NCI-H128 (cell line): Measurements from ENCODE around the gene SASH3.

Experiments used
- DNase-seq: peaks from one replicate; lab custom pipeline; 2025; ENCODE audit not compliant: unreplicated experiment; lab: John Stamatoyannopoulos, UW

The SASH3 gene

DNA sequence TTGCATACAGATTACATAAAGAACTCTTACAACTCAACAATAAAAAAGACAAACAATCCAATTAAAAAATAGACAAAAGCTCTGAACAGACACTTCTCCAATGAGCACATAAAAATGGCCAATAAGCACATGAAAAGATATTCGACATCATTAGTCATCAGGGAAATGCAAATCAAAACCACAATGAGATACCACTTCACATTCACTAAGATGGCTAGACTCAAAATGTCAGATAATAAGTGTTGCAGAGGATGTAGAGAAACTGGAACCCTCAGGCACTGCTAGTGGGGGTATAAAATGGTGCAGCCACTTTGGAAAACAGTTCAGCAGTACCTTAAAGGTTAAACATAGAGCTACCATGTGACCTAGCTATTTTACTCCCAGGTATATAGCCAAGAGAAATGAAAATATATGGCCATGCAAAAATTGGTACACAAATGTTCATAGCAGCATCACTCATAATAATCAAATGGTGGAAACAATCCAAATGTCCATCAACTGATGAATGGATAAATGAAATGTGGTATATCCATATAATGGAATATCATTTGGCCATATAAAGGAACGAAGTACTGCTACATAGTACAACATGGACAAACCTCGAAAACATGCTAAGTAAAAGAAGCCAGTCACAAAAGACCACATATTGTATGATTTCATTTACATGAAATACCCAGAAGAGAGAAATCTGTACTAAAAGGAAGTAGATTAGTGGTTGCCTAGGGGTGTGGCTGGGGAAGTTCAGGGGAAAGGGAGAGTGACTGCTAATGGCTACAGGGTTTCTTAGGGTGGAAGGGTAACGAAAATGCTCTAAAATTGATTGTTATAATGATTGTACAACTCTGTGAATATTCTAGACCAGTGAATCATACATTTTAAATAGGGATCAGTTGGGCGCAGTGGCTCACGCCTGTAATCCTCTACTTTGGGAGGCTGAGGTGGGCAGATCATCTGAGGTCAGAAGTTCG lies 29.4 kb downstream of the SASH3 start:
- DNase-seq = no peak

DNA sequence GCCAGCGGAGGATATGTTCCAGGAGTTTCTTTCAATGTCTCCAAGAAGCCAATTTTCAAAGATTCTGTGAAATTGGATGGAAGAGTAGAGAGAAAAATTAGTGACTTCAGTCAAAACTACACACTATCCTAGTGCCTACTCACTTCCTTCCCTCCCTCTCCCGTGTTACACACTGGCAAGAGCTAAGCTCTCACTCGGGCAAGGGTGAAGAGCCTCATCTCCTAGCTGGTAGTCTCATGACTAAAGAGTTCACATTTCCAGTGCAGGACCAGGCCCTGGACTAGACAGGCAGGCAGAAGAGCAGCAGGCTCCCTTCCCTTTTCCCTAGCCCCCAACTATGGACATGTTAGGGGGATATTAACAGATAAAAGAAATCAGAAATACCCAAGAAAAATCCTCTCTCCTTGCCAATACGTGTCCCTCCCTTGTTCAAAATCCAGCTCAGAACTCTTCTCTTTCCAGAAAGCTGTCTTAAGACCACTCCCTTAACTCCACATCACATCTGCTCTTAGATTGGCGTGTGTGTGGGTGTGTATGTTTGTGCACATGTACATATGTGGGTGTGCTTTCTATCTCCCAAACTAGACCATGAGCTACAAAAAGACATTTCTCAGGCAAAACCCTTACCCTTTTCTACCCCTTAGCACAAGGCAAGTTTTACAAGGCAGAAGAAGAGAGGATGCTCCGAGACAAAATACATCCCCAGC lies 34.1 kb downstream of the SASH3 start:
- DNase-seq = no peak

DNA sequence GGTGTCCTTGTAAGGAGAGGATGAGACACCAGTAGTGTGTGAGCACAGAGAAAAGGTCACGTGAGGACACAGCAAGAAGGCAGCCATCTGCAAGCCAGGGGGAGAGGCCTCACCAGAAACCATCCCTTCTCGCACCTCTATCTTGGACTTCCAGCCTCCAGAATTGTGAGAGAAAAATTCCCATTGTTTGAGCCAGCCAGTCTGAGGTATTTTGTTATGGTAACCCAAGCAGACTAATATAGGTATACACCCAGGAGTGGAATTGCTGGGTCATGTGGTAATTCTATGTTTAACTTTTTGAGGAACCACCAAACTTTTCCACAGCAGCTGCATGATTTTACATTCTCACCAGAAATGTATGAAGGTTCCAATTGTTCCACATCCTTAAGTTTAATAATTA lies 38.4 kb downstream of the SASH3 start:
- DNase-seq = no peak

DNA sequence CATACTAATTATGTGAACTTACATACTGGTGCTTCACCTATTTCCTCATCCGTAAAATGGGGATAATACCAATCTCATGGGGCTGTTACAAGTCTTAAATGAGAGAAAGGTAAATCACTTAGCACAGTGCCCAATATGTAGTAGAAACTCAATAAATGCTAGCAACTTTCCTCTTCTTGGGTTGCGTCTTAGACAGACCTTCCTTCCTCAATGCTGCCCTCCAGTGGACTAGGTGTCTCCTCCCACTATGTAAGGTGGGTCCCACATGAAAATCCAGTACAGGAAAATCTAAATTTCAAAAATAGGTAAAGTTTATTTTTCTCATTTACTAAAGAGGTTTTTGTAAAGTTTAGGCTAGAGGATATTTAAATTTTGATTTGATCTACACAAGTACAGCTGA lies 43.4 kb downstream of the SASH3 start:
- DNase-seq = no peak

DNA sequence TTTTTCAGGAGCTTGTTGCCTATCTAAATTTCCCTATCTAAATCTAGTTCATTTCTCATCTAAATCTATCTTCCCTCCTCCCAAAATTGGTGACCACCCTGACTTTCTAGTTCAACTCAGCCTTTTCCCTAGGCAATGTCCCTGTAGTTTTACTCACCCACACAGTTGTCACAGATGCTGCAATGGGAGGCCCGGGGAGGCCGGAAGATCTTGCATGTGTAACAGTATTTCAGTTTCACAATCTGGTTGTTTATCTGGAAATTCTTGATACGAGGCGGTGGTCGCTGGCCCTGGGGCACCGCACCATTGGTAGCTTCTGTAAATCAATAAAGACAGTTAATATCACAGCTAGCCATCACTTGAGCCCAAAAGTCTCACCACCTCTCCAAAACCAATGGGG lies 43.8 kb downstream of the SASH3 start:
- no peak for DNase-seq

DNA sequence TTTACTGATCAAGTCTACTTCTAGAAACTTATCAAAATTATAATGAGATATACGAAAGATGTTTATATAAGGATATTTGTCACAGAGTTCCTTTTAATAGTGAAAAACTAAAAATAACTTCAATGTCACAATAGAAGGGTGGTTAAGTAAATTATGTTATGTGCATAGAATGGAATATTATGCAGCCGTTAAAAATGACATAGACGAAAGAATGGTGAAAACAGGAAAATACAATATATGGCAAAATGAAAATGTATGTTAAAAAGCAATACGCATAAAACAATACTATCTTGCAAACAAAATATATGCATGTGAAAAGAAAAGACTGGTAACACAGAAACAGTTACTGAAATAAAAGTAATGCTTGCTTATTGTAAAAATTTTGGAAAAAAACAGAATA lies 44.9 kb downstream of the SASH3 start:
- no peak for DNase-seq

DNA sequence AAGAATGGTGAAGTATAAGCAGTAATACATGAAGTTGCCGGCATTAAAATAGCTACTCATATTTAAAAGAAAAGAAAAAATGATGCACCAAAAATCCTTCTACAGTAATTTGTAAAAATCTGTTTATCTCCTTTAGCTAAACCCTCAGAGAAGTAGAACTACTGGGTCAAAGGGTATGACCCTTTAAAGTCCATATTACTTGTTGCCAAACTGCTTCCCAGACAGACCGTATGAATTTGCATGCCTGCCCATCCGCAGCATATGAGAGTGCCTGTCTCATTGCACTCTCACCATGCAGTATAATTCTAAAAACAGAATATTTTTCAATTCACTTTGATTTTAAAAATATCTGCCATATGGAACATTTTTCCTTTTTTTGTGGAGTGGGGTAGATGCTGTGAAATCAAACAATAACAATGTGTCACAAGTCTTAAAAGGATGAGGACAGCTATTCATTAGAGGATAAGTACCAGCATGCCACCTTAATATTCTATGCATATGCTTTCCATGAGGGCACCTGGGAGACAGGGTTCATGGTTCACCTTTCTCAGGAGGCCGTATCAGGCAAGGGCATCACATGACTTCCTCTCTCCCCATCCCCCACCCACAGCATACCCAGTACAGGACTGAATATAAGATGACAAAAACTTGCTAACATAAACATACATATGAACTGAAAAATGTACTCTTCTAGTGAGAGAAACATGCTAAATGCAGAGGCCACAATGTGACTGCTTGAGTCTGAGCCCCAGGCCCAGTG lies 46.2 kb downstream of the SASH3 start:
- no peak for DNase-seq

DNA sequence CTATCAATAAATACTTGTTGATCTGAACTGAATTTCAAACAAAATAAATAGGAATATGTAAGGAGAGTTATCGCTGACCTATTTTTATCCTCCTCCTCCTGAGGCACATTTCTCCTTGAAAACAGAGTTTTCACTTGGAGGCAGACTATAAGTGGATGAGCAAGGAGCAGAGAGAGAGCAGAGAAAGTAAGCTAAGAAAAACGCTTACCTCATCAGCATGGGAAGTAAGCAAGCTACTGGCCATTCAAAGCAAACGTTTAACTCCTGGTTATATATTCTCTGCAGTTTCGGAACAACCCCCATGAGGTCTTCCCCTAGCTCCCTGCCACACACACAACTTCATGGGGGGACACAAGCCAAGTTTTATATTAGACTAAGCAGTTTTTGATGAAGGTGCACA lies 50.7 kb downstream of the SASH3 start:
- no peak for DNase-seq

DNA sequence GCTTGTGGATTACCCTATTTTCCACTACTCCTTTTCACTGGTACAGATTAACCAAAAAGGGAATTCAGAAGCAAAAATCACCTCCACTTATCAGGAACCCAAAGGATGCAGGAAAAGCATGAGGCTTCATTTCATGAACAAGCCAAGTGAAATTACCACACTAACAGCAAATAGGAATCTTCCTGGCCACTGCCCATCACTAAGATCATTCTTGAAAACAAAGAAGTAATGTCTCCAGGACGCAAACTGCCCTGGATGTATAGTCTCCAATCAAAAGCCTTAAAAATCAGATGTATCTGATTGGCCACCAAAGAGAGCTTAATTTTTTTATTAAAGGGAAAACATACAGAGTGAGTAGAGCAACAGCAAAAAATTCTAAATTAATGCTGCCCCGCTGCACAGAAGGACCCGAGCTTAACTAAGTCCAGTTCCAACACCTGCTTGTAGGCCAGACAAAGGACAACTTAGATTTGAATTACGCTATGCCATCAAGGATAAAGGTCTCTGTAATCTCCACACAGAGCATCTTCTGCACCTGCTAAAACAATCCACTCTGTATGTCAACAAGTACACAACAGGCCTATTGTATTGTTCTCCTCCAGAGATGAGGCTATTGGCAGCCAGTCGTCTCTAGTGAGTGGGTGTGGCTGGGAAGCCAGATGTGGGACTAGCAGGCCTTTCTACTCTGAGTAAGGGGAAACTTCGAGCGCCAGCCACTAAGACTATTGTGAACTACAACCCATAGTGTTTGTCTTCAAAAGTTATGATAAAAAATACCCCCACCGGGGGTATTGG lies 51.5 kb downstream of the SASH3 start:
- no peak for DNase-seq

DNA sequence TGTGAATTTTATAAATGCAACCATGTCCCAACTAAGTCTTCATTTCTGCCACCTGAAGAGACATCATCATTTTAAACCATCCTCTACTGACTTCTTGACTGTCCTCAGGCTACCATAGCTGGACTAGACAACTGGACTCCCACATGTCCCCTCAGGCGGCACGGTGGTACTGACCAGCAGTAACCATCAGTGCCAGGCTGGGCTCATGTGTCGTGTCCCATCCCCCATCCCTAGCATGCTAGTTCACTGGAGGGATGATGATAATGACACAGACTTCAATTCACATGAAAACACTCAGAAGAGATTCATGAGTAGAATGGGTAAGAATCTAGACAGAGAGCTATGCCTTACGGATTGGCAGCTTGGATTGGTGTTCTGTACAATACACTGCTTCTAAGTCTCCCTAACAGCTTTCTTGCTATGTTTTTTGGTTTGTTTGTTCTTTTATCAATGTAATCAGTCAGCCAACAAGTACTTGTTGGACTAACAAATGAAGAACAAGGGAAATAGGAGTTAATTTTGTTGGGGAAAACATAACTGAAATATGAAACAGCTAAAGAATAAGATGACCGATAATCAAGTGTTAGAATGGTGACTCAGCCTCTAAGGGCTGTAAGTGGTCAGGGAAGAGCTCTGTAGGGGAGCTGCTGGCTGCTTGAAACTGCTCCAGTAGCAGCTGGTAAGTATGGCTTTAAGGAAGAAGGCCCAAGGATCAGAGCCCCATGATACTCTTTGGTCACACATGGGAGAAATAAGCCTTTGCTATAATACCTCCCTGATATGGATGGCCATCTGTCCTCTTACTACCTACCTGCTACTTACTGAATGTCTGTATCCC lies 53.6 kb downstream of the SASH3 start:
- DNase-seq = no peak

DNA sequence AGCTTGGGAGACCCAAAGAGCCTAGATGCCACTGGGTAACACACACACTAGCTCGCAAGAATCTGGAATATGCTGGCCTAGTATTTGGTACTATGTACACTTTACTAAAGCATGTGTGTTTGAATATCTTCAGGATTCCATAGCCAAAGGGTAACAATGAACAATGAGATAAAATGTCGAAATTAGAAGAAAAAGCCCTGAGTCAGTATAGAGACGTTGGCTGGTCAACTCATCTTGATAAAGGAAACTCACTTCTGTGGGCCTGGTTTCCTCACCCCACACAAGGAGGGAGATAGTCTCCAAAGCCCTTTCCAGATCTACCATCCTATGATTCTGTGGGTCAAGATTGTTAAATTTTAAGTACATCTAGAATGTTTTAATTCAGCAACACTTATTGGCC lies 57.1 kb downstream of the SASH3 start:
- DNase-seq = no peak

DNA sequence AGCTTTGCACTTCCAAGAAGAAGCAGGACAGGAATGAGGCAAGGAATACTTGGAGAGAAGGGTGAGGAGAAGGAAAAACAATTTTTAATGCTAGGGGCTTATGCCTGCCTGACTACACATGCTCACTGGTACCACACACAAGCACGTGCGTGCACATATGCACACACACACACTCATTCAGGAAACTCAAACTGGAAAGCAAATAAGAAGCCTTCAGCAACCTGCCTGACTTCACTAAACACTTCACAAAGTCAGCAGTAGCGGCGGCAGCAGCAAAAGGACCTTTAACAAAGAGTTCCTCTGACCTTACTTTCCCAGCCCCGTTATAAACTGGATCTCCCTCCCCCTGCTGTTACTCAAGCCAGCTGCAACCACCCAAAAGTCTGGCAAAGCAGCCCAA lies 60.6 kb downstream of the SASH3 start:
- DNase-seq = no peak

DNA sequence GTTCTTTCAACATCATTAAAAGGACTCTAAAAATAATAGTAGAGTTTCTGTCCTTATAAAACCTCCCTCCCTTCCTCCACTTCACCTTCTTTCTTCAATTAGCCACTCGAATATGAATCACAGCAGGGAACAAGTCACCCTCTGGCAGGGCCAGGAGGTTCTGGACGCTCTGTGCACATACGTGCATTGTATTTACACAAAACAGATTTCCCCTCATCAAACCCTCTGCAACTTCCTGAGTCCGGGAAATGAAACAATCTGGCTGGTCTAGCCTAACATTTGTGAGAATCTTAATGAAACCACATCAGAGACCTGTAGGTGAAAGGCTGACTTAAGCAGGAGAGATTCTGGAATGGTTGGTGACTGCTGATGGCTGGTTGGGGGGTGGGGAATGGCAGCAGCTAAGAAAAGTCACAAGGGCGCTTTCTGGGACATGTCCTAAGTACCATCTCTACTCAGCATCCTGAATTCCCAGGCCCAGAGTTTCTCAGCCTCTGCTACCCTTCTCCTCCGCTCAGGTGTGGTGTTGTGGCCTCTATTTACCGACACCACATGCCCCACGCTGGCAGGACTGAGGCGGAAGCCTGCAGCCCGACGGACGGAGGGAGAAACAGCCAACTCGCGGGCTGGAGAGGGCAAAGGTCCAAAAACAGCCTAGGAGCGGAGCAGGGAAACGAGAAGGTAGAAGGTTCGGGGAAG lies 62.9 kb downstream of the SASH3 start:
- no peak for DNase-seq

DNA sequence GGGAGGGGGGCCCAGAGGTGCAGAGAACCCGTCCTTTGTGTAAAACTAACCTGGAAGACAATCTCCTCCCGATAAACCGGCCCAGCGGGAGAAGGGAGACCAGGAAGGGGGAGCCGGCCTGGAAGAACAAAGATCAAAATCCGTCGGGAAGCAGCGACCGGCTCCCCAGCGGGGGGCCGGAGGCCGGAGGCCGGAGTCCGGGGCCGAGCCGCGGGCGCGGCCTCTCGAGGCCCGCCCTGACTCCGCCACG lies 63.4 kb downstream of the SASH3 start:
- DNase-seq = no peak

DNA sequence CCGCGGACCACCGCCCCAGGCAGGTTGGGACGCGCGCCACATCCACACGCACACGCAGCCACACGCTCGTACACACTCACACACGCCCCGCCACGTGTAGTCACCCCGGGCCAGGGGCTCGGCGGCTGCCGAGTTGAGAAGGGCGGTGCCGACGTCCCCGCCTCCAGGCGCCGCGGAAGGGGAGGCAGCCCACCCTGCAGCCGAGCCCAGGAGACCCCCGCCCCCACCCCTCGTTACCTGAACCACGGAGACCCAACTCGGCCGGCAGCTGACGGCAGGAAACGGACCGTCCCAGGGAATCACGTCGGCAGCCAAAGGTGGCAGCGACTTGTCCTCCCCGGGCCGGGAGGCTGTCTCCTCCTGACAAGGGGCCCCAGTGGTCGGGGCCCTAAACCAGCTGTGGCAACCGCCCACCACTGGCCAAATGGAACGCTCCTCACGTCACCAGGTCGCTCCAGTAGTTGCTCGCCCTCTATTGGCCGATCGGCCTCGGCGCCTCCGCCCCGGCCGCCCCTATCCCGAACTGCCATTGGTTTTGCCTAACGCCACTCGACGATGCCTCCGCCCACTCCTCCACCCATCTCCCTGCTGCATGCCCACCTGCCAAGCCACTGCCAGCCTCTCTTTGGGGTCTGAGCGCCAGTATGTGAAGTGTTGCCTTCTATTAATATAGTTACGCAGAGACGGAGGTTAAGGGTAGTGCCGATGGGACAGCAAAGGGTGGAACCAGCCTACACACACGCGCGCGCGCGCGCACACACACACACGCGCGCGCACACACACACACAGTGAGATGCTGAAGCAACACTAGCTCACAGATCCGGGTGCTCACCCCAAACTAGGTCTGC lies 63.9 kb downstream of the SASH3 start, which contains the start of gene ZDHHC9:
Gene ZDHHC9 (minus strand): TSS at position 428 of the 848 bp plus-strand sequence. CDS start 1,941 bp downstream, outside the sequence.
- DNase-seq = peak; percentile 69
